ENCODE measurements around the gene E2F3. TPM values are rescaled to one million over a fixed set of nuclear protein-coding genes. Genes with fewer than 3 reads are reported as not detected.

The E2F3 gene
- total RNA-seq, 6 donors from 2014 or later, result 4.0 to 10.8 (median 6.5) TPM

DNA sequence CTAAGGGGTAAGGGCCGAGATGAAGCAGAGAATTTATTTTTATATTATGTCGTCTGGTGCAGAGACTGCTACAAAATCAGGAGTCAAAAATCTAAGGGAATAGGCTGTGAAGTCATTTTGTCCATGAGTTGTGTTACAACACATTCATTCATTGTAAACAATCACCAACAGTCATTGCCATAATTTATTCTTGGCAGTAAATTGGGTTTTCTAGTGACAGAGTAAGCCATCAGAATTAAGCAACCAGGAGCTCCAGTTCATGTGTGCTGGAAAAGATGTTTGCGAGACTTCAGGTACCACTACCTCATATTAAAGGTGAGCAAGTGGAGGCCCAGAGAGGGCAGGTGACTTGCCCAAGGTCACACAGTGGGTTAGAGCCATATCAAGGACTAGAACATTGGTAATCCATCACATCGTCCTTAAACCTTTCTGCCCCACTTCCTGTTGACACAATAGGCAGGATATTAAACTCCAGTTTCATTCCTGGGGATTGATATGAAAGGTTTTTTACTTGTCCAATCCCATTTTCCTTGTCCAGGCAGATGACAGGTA, 46.0 kb downstream of the E2F3 start:
- Histone ChIP-seq H3K27ac (no peak overlapping the region), H3K4me3 (no peak overlapping the region), H3K27me3 (no peaks in the 10 kb centered on the region), H3K36me3 (no peaks in the 10 kb centered on the region), H3K9me3 (no peaks in the 10 kb centered on the region), H3K4me1 (peaks cover 0 to 7% (median 0%) of the 10 kb centered on the region in 4 donors)
- ATAC-seq (ENCODE audit: low FRiP score in 2 of 2) (no peak), DNase-seq (no peak)
- WGBS, 2 donors, result 46 to 49% methylated on average over 4 of the region's 4 CpGs
- TF ChIP-seq, protein P1, sequence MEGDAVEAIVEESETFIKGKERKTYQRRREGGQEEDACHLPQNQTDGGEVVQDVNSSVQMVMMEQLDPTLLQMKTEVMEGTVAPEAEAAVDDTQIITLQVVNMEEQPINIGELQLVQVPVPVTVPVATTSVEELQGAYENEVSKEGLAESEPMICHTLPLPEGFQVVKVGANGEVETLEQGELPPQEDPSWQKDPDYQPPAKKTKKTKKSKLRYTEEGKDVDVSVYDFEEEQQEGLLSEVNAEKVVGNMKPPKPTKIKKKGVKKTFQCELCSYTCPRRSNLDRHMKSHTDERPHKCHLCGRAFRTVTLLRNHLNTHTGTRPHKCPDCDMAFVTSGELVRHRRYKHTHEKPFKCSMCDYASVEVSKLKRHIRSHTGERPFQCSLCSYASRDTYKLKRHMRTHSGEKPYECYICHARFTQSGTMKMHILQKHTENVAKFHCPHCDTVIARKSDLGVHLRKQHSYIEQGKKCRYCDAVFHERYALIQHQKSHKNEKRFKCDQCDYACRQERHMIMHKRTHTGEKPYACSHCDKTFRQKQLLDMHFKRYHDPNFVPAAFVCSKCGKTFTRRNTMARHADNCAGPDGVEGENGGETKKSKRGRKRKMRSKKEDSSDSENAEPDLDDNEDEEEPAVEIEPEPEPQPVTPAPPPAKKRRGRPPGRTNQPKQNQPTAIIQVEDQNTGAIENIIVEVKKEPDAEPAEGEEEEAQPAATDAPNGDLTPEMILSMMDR (IDR thresholded peaks at IDR 0.05), result no peak
- TF ChIP-seq POLR2A (IDR thresholded peaks at IDR 0.05) (no peak), EP300 (IDR thresholded peaks at IDR 0.05) (no peak), POLR2AphosphoS5 (IDR thresholded peaks at IDR 0.05) (no peak)

- 93 to 95% methylated on average over 2 of the region's 2 CpGs for WGBS, 2 donors
- TF ChIP-seq POLR2AphosphoS5 (IDR thresholded peaks at IDR 0.05), result no peak
- no peak for TF ChIP-seq POLR2A (IDR thresholded peaks at IDR 0.05)
- TF ChIP-seq, protein P1 (IDR thresholded peaks at IDR 0.05), result no peak
- TF ChIP-seq EP300 (IDR thresholded peaks at IDR 0.05), result no peak
- H3K9me3 ChIP-seq, result no peaks in the 10 kb centered on the region
- H3K27me3 ChIP-seq, result no peaks in the 10 kb centered on the region
- no peaks in the 10 kb centered on the region for H3K36me3 ChIP-seq
- ATAC-seq (ENCODE audit: low FRiP score in 2 of 2) (no peak), DNase-seq (no peak)
- no peak overlapping the region for H3K27ac ChIP-seq
- peaks cover 0 to 7% (median 0%) of the 10 kb centered on the region in 4 donors for H3K4me1 ChIP-seq
- no peak overlapping the region for H3K4me3 ChIP-seq
Measured at GRCh38 chr6:20448828-20449227, 47.1 kb downstream of the E2F3 start.

GRCh38 chr6:20454204-20454824, 52.6 kb downstream of the E2F3 start:
- Histone ChIP-seq H3K4me3 (no peak overlapping the region), H3K9me3 (no peaks in the 10 kb centered on the region), H3K27me3 (no peaks in the 10 kb centered on the region), H3K27ac (no peak overlapping the region), H3K36me3 (no peaks in the 10 kb centered on the region), H3K4me1 (no peaks in the 10 kb centered on the region)
- TF ChIP-seq POLR2AphosphoS5 (IDR thresholded peaks at IDR 0.05), result no peak
- DNase-seq (no peak), ATAC-seq (ENCODE audit: low FRiP score in 2 of 2) (no peak)
- 78 to 81% methylated on average over 4 of the region's 4 CpGs for WGBS, 2 donors

DNA sequence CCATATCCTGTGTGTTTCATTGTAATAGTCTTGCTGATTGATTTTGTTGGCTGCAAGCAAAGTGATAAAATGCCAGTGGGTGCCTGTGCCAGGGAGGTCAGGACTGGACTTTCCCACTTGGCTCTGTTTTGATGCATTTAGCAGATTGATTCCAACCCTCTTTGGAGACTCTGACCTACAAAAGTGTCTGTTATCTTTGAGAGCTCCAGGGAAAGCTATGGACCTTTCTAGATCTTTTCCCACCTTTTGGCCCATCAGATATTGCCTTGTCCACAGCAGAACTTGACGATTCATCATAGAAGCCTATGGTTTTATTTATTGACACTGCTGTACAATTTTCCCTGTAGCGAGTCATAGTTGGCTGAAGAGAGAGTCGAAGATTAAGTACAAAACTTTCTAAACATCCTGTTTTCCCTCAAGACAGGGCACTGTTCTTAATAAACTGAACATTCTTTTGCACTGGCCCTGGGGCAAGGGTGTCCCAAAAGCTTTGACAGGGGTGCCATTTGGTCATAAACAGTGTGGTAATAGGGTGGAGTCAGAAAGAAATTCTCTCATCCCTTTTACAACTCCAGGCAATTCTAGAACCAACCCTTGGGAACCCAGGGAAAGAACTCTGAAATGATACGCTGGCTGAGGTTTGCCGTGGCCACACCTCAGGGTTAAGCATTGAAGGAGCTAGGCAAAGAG, 53.7 kb downstream of the E2F3 start:
- TF ChIP-seq, protein P1 (IDR thresholded peaks at IDR 0.05), result no peak
- no peak for TF ChIP-seq POLR2AphosphoS5 (IDR thresholded peaks at IDR 0.05)
- TF ChIP-seq POLR2A (IDR thresholded peaks at IDR 0.05), result no peak
- TF ChIP-seq EP300 (IDR thresholded peaks at IDR 0.05), result no peak
- Histone ChIP-seq H3K27ac (no peak overlapping the region), H3K36me3 (no peaks in the 10 kb centered on the region), H3K9me3 (no peaks in the 10 kb centered on the region), H3K4me1 (no peaks in the 10 kb centered on the region), H3K27me3 (no peaks in the 10 kb centered on the region), H3K4me3 (no peak overlapping the region)
- WGBS, 2 donors, result 68 to 76% methylated on average over 5 of the region's 5 CpGs
- ATAC-seq (ENCODE audit: low FRiP score in 2 of 2), result peak in 1 of 2 donors; percentile 42
- no peak for DNase-seq

DNA sequence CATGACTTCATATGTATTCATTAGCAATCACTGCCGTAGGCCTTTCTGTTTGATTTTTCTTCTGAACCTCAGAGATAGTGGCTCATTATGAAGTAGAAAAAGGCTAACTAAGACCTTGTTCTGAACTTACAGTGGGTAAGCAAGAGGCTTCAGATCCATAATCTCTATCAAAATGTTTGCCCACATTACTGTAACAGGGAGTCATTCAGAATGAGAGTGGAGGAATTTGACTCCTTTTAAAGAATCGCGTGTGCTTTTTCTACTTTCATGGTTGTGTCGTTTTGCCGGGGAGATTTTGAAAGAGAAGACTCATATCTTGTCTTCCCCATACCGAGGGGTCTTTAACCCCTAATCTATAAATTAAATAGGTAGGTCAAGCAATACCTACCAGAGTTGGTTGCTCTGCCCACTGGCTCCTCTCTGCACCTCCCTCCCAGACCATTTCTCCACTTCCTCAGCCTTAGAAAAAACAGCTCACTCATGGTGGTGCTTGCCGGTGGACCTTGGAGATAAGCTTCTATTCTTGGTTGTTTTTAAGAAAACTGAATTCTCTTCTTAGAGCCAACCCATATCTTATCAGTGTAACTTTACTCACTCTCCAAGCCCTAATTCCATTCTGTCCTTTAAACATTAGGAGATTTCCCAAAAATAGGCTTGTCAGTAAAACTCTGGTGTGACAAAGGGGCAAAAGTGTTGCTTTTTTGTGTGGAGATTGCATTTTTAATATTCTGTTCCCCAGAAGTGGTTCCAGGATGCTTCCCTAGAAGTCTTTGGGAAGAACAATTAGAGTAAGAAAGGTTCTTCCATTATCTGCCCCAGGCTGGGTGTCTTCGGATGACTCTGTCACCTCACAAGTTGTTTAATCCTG, 56.6 kb downstream of the E2F3 start:
- WGBS, 2 donors, result 57 to 72% methylated on average over 8 of the region's 8 CpGs
- Histone ChIP-seq H3K9me3 (no peaks in the 10 kb centered on the region), H3K4me3 (no peak overlapping the region), H3K4me1 (no peaks in the 10 kb centered on the region), H3K27ac (no peak overlapping the region), H3K36me3 (no peaks in the 10 kb centered on the region), H3K27me3 (no peaks in the 10 kb centered on the region)
- TF ChIP-seq, protein P1 (IDR thresholded peaks at IDR 0.05), result no peak
- no peak for TF ChIP-seq POLR2AphosphoS5 (IDR thresholded peaks at IDR 0.05)
- no peak for TF ChIP-seq EP300 (IDR thresholded peaks at IDR 0.05)
- TF ChIP-seq POLR2A (IDR thresholded peaks at IDR 0.05), result no peak
- no peak for ATAC-seq (ENCODE audit: low FRiP score in 2 of 2)
- DNase-seq, result no peak

All from upper lobe of left lung (tissue), 6 donors.